Left lobe of liver (tissue), 1 donor: ENCODE data around the gene MXRA7. TPM values are rescaled to one million over a fixed set of nuclear protein-coding genes. Genes with fewer than 3 reads are reported as not detected.

Experiments used
- total RNA-seq: library from RNA; stranded (reverse); gene quantifications from one replicate; pipeline ENCODE4 v1.2.1, GENCODE V29; 2021
- donor health status: DM: no; HTN: yes; CAD: no.

MXRA7 gene
- total RNA-seq, 1 donor from 2014 or later = 9.3 TPM

Other genes starting within 250 kb of the MXRA7 start
- gene AANAT, start 243.4 kb downstream of the MXRA7 start, total RNA-seq = not detected
- 8.9 TPM for gene RHBDF2, start 209.5 kb downstream of the MXRA7 start, total RNA-seq
- gene CYGB, start 173.3 kb downstream of the MXRA7 start, total RNA-seq = 5.0 TPM
- 0.15 TPM for gene PRCD, start 170.9 kb downstream of the MXRA7 start, total RNA-seq
- gene ST6GALNAC2, start 125.1 kb downstream of the MXRA7 start, total RNA-seq = 4.0 TPM
- 0.75 TPM for gene ST6GALNAC1, start 67.2 kb downstream of the MXRA7 start, total RNA-seq
- gene JMJD6, start 15.6 kb upstream of the MXRA7 start, total RNA-seq = 11.3 TPM
- 17.5 TPM for gene METTL23, start 15.9 kb upstream of the MXRA7 start, total RNA-seq
- gene SRSF2, start 26.4 kb upstream of the MXRA7 start, total RNA-seq = 78.1 TPM
- 13.4 TPM for gene MFSD11, start 27.2 kb upstream of the MXRA7 start, total RNA-seq
- not detected for gene MGAT5B, start 157.4 kb upstream of the MXRA7 start, total RNA-seq